CD4-positive, alpha-beta T cell treated with Interleukin-2 at 100 ng/mL for 4 hours (primary cell): ENCODE measurements around the gene MYO10.
"Not testable (repeated sequence)": the region's sequence is repeated elsewhere in the genome, so short reads cannot be mapped to it uniquely, and the experiment has no call there.

Experiments
- DNase-seq: peaks from one replicate; pipeline ENCODE4 v3.0.0-alpha.2; 2020; ENCODE audit warnings: low spot score

The MYO10 gene

DNA sequence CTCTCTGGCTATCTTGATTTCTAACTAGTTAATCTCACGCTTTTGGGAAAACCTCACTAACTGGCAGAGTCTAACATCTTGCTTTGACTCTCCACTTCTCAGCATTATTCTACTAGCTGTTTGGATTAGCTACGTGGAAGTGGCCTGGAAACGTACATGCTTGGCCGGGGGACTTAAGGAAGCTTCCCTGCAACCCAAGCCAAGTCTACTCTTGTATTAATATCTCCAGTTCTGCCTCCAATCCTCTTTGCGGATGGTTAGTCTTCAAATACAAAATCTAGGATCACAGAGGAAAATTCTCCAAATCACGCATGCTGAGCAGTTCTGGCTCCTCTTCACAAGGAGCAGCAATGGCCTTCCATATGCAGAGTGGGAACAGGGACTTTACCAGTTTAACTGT lies 267.5 kb downstream of the MYO10 start:
- DNase-seq: no peak

DNA sequence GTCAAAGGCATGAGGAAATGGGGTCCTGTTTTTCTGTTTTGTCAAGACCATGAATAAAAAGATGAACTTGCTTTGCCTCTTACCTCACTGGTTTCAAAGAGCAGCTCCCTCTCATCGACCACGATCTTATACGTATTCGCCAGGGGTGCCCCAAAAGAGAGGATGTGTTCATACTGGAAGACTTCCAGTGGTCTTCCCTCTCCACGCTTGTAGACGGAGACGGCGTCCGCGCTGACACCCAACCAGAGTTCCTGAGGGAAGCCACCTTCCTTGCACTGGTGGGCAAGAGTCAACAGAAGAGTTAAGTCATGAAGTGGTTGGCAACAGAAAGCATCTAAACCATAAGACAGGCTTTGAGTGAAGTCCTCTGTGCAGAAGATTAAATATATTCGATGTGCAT lies 267.9 kb downstream of the MYO10 start:
- no peak for DNase-seq

DNA sequence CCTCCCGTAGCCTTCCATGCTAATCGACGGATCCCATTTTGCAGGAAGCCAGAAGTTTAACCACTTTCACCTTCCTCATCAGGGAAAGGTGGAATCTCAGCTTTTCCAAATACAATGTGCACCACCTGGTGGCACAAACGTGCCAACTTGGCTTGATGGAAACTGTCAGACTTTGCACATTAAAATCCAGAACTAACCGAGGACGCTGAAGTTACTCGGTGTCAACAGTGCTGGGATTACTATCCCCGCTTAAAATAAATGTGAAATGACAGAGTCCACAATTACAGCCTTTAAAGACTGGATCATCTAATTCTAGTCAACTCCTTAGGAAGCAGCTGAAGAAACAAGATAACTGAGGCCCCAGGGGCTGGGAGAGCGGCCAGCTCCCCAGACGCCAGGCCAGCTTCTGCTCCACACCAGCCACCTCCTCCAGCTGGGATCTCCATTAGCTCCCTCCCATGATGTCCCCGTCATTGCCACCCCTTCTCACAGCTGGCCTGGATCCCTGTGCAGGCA lies 269.1 kb downstream of the MYO10 start:
- peak; percentile 13 for DNase-seq

DNA sequence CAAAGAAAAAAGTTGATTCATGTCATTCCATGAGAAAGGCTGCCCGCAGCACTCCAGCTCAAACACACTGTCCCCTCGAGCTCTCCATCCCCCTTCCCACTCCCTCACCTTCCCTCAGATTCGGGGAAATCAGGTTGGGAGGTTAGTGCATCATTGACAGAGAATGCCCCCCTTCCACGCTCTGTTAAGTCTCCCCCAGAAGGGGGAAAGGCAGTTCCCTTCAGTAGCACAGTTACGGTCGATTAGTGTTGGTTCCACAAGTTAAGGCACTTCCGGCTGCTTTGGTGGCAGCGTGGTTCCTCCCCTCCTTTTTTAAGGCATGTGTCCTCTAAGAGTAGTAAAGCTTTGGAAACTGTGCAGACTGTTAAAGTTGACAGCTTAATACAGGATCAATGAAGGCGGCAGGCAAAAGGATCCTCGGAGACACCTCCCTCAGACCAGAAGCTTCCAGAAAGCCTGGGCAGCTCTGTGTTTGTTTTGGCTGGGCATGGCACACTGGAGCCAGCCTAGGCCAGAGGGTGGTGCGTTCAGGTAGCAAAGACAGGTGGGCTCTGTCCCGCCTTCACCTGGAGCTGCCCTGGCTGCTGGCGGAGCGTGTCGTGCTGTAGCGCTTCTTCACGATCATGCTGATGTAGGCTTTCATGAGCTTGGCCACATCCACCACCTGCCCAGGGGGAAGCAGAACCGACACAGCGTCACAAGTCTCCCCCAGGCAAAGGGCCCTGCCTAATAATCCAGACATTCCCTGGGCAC lies 269.8 kb downstream of the MYO10 start:
- DNase-seq: no peak

DNA sequence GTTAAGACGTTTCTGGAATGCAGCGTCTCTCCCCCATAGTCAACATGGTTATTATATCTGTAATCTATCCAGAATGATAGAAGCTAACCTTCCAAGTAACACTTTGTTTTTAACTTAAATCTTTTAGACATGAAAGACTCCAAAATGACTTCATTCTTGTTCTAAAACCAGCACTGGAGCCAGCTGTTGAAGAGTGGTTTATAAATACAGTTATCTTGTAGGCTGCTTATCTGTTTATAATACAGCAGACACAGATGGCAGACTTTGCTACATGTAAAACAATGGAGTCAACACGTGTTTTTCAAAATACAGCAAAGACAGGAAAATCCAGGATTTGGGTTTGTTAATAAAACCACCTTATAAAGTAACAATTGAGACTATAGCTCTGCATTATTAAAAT lies 270.5 kb downstream of the MYO10 start:
- DNase-seq: no peak

DNA sequence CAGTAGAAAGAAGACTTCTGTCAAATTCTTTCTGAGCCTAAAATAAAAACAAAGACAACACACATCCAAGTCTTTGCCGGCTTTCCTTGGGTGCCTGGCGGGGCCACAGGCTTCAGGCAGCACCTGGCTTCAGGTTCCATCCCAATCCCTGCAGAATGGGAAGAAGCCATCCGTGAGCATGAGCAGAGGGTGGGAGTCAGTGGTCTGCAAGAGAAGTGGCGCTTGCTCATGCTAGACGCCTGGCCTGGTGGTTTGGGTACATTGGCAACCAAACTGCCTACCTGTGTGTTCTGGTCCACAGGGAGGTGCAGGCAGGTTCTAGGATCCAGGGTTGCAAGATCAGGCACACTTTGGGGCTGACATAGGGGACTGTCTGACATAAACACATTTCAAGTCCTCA lies 271.7 kb downstream of the MYO10 start:
- no peak for DNase-seq

DNA sequence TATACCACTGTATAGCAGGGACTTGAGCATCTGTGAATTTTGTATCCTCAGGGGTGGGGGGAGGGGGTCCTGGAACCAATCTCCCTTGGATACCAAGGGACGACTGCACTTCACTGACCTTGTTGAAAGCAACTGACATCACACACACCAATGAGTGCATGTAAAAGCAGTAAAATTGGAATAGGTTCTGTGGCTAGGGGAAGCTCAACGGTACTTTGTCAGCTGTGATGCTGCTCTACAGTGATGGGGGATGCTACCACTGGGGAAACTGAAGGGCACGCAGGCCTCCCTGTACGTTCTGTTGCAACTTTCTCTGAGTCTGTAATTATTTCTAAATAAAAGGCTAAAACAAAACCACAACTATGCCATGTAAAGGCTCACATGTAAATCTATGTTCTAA lies 272.2 kb downstream of the MYO10 start:
- DNase-seq: no peak

DNA sequence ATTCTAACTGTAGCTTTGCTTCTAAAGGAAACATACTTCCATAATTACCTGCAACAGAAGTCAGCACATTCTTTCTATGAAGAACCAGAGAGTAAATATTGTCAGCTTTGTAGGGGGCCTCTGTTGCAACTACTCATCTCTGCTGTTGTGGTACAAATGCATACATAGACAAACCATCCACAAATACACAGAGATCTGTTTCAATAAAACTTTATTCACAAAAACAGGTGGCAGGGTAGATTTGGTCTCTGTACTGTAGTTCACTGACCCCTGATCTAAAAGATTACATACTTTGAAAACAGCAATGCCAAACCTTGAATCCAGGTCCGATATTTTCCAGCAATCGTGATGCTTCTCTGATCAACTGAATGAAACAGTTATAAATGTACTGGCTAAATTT lies 274.4 kb downstream of the MYO10 start:
- no peak for DNase-seq

DNA sequence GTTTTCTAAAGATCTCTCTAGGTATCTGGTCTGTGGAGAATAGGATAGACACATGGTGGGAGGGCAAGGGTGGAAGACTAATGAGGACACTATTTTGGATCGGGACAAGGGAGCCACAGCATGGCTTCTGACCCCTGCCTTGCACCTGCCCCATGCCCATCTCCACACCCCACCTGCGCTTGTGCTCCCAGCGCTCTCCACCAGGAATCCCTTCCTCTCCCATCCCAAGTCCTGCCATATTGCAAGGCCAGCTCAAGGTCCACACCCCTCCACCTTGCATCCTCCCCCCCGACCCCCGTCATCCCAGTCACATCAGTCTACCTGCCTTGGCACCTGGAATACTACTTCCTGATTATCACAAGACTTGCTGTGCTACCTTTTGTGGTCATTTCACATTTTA lies 275.1 kb downstream of the MYO10 start:
- no peak for DNase-seq

DNA sequence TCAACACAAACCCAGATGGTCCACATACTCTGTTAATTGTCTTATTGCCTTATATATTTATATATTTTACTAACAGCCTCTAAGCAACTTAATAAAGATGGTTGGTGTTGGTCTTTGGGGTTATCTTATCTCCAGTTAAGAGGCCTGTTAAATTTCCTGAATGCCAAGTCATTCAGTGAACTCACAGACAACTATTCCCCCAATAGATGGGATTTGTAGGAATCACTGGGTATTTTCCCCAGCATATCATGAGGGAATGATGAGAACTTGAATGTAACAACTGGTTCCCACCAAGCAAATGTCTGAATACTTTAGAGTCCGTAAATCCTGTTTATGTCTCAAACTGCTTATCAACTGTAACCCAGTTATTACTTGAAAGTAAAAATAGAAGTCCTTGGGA lies 276.6 kb downstream of the MYO10 start:
- DNase-seq: no peak

DNA sequence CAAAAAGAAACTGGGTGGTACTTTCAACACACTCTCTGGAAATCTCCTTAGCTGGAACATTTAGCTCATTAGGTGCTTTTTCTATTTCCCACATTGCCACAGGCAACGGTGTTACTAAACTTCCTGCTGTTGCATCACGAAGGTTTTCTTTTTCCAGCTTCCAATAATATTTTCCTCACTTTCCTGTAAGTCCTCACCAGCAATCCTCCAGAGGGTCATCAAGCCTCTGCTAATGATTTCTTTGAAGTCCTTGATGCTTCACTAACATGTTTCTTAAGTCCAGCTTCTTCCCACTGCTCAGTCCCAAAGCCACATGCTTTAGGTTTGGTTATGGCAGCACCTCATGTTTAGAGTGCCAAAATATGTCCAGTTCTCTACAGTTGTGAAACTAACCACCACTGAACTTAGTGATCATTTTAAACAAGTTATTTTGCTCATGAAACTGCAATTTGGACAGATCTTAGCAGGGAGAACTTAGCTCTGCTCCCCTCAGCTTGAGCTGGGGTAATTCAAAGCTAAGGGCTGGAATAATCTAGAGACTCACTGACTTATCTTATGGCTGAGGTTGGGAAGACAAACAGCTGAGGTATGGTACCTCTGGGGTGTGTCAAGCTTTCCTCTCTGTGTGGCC lies 279.4 kb downstream of the MYO10 start:
- no peak for DNase-seq

DNA sequence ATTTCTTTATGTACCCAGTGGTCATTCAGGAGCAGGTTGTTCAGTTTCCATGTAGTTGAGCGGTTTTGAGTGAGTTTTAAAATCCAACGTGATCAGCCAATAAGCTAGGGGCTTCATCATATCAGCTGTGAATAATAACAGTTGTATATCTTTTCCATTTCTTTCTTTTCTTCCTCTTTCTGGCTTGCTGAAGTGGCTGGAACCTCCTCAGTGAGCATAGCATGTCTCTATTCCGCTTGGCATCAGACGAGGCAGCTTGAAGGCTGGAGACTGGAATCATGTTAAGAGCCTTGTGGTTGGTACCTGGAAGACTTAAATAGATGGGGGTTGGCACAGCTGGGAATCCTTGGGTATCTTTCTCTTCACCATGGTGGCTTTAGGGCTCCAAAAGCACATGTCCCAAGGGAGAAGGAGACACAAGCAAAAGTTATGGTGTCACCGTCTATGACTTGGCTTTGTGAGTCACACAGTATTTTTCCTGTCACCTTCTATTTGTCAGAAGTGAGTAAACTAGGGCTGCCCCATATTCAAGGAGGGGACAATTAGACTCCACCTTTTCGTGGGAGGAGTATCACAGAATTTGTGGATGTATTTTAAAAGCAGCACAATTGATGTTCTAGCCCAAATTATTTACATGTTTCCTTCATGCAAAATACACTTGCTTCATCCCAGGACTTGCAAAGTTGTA lies 281.3 kb downstream of the MYO10 start:
- no peak for DNase-seq

DNA sequence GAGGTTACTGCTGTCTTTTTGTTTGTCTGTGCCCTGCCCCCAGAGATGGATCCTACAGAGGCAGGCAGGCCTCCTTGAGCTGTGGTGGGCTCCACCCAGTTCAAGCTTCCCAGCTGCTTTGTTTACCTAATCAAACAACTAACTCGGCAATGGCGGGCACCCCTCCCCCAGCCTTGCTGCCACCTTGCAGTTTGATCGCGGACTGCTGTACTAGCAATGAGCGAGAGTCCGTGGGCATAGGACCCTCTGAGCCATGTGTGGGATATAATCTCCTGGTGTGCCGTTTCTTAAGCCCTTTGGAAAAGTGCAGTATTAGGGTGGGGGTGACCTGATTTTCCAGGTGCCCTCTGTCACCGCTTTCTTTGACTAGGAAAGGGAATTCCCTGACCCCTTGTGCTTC lies 287.3 kb downstream of the MYO10 start:
- not testable (repeated sequence) for DNase-seq

DNA sequence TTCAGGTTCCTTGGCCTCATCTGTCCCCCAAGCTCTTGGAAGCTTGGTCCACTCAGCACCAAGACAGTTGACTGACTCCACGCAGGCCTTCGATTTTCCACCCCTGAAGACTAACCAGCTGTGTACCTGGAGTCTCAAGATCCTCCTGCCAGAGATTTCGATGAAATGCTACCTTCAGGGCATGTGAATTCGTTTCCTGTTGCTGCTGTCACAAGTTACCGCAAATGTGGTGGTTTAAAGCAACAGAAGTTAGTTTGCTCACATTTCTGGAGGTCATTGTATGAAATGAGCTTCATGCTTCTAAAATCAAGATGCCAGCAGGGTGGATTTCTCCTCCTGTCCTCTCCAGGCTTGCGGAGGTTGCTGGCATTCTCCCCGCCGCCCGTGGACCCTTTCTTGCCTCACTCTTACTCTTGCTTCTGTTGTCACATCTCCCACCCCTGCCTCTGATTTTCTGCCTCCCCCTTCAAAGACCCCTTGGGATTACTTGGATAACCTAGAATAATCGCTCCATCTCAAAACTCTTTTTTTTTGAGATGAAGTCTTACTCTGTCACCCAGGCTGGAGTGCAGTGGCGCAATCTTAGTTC lies 291.7 kb downstream of the MYO10 start:
- no peak for DNase-seq

DNA sequence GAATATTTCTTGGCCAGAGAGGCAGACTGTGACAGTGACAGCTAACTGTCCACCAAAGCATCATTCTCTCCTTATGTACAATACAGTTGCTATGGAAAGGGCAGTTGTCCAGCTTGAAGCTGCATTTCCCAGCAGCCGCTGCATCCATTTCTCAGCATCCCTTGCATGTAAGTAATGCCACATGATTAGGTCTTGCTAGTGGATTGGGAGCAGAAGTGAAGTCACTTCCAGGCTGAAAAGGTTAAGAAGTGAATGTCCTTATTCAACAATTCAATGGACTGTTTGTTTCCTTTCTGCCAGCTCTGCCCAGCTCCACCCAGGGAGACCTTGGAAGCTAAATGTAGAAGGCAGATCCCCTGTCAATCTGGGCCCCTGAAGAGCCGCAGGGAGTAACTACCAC lies 293.2 kb downstream of the MYO10 start:
- no peak for DNase-seq

DNA sequence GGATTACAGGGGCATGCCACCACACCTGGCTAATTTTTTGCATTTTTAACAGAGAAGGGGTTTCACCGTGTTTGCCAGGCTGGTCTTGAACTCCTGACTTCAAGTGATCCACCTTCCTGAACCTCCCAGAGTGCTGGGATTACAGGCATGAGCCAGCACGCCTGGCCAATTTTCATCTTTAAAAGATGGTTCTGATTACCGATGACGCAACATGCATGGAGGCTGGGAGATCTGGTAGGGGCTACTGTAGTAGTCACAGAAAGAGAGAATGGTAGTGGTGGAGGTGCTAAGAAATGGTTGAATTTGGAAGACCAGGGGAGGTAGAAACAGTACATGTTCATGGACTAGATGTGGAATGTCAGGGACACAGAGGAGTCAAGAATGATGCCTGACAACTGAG lies 296.9 kb downstream of the MYO10 start:
- DNase-seq: no peak

DNA sequence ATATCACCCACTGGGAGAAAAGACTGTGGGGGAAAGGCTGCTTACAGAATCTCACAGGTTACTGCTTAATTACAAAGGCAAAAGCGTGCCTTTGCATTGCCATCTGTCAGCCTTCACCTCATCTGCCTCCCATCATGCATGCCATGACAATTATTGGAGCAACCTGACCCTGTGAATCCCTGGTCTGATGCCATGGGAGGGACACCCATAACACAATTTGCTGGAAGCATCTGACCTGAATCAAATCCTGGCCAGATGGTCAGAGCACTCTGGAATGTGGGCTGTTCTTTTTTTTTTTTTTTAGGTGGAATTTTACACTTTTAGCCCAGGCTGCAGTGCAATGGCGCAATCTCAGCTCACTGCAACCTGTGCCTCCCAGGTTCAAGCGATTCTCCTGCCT lies 307.7 kb downstream of the MYO10 start:
- no peak for DNase-seq

DNA sequence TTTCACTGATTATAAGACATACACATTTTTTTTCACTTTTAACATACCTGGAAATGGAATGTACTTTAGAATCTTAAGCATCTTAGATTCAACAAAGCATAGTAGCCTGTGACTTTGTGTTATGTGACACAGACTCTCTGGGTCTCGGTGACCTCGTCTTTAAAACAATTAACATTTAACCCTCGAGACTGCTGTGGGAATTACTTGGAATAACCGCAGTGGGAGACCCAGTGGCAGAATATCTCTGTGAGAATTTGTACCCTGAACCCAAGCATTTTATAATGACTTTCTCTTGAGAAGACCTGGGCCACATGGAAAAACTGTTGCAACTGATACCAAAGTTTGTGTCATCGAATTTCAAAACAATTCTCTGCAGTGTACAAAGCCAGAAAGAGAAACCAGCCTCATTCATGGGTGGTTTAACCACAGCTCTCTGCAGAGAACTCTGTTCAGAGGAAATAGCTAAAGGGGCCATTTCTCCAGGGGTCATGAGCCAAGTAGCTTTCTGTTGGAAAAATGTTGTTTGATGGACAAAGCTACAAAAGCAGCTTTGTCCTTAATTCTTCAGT lies 309.3 kb downstream of the MYO10 start:
- peak; percentile 25 for DNase-seq

DNA sequence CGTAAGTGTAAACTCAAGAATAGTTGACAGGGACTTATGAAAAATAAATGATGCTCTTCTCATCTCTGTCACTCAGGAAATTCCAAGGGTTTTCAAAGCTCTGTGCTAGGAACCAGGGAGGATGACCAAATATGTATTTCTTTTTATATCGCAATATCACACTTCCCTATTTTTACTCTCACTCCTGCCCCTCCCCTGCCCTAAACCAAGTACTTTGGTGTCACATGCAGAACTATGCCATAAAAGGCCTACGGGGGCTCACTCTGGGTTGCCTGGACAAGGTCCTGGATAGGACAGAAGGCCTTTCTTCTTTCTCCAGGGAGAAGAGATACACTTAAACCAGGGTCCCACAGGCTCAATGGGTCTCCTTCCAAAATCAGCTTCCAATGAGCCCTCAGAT lies 311.0 kb downstream of the MYO10 start:
- no peak for DNase-seq

DNA sequence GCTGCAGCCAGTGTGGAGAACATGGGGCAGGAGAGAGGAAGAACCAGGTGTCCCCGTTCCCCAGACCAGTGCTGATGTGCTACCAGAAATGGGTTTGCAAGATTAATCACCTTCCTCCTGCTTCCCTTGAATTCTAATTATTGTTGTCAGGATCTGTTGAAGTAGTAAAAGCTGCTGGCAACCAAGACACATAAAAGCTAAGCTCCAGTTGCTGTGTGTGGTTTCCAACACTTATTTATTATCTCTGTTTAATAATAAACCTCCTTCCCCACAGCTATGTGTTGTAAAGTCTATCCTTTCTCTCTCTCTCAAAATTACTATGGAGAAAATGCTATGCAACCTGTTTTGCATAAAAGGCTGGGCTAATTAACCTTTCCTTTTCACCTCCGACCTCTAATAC lies 317.0 kb downstream of the MYO10 start:
- no peak for DNase-seq

DNA sequence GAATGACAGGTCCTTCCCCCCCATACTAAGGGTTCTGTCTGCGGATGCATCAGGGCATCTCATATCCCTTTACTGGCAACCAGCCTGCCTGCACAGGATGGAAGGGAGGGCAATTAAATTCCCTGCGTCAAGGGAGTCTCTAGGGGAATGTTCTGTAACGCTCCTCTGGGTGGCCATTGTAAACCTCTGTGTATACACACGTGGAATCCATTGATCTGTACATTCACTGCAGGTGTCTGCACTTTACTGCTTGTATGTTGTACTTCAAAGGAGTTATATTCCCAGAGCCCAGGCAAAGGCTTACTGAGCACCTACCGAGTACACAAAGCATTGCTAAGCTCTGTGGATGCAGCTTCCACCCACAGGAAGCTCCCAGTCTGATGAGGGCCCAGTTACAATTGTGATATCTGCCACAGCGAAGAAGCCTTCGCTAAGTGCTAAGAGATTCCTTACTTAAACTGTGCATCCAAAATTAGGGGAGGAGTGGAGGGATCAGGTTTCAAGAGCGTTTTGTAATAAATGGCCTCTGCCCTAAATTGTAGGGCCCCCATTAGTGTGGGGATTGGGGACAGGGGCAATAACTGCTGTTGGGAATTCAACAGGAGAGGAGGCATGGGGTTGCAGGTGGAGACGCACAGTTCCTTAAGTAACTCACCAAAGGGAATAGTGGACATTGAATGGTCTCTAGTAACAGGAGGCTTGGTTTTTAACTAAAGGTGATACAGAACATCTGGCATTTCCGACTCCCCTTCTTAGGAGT lies 317.8 kb downstream of the MYO10 start:
- DNase-seq: no peak
